ENCODE data around the gene COX6B2. TPM values are rescaled to one million over a fixed set of nuclear protein-coding genes. Genes with fewer than 3 reads are reported as not detected.

The COX6B2 gene
- polyA plus RNA-seq, 1 of the 3 experiments (the other 2 are of a cell fraction): 0.74 TPM

- TF ChIP-seq MEF2A (IDR thresholded peaks at IDR 0.05; ENCODE audit: borderline replicate concordance, low read depth): no peak
- TF ChIP-seq RFX5 (IDR thresholded peaks at IDR 0.05; ENCODE audit: low read length): no peak
- TF ChIP-seq ZBTB33 (IDR thresholded peaks at IDR 0.05; ENCODE audit: borderline replicate concordance, low read depth): no peak
- no peak for TF ChIP-seq RCOR1 (IDR thresholded peaks at IDR 0.05; ENCODE audit: low read length)
- TF ChIP-seq FOXM1 (IDR thresholded peaks at IDR 0.05; ENCODE audit: low read depth): no peak
Observed at GRCh38 chr19:55365964-55366363, 11.4 kb upstream of the COX6B2 start (continued).

GRCh38 chr19:55365245-55365644 is 10.7 kb upstream of the COX6B2 start:
- POLR2A ChIA-PET: no interaction called here

More at GRCh38 chr19:55365245-55365644, 10.7 kb upstream of the COX6B2 start:
- DNase-seq: no peak
- no peak for TF ChIP-seq MXI1 (IDR thresholded peaks at IDR 0.05; ENCODE audit: low read depth, low read length)
- no peak for TF ChIP-seq MEF2A (IDR thresholded peaks at IDR 0.05; ENCODE audit: borderline replicate concordance, low read depth)
- TF ChIP-seq RXRA (IDR thresholded peaks at IDR 0.05; ENCODE audit: borderline replicate concordance, low read depth): no peak
- no peak for TF ChIP-seq MAX (IDR thresholded peaks at IDR 0.05; ENCODE audit: low read depth)
- TF ChIP-seq EZH2phosphoT487 (IDR thresholded peaks at IDR 0.05; ENCODE audit: borderline replicate concordance, low read depth): no peak
- TF ChIP-seq NFIC (IDR thresholded peaks at IDR 0.05; ENCODE audit: borderline replicate concordance): no peak
- TF ChIP-seq SIN3A (IDR thresholded peaks at IDR 0.05; ENCODE audit: borderline replicate concordance, low read depth, low read length): no peak
- TF ChIP-seq, protein P1, sequence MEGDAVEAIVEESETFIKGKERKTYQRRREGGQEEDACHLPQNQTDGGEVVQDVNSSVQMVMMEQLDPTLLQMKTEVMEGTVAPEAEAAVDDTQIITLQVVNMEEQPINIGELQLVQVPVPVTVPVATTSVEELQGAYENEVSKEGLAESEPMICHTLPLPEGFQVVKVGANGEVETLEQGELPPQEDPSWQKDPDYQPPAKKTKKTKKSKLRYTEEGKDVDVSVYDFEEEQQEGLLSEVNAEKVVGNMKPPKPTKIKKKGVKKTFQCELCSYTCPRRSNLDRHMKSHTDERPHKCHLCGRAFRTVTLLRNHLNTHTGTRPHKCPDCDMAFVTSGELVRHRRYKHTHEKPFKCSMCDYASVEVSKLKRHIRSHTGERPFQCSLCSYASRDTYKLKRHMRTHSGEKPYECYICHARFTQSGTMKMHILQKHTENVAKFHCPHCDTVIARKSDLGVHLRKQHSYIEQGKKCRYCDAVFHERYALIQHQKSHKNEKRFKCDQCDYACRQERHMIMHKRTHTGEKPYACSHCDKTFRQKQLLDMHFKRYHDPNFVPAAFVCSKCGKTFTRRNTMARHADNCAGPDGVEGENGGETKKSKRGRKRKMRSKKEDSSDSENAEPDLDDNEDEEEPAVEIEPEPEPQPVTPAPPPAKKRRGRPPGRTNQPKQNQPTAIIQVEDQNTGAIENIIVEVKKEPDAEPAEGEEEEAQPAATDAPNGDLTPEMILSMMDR (IDR thresholded peaks at IDR 0.05): no peak
- TF ChIP-seq FOXM1 (IDR thresholded peaks at IDR 0.05; ENCODE audit: low read depth): no peak
- TF ChIP-seq ZBTB33 (IDR thresholded peaks at IDR 0.05; ENCODE audit: borderline replicate concordance, low read depth): no peak
- TF ChIP-seq TEAD4 (IDR thresholded peaks at IDR 0.05; ENCODE audit: borderline replicate concordance, insufficient read depth): no peak
- no peak for TF ChIP-seq GABPA (IDR thresholded peaks at IDR 0.05; ENCODE audit: low read depth)
- TF ChIP-seq, protein P2, sequence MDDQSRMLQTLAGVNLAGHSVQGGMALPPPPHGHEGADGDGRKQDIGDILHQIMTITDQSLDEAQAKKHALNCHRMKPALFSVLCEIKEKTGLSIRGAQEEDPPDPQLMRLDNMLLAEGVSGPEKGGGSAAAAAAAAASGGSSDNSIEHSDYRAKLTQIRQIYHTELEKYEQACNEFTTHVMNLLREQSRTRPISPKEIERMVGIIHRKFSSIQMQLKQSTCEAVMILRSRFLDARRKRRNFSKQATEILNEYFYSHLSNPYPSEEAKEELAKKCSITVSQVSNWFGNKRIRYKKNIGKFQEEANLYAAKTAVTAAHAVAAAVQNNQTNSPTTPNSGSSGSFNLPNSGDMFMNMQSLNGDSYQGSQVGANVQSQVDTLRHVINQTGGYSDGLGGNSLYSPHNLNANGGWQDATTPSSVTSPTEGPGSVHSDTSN (IDR thresholded peaks at IDR 0.05): no peak
- no peak for TF ChIP-seq POLR2AphosphoS5 (IDR thresholded peaks at IDR 0.05; ENCODE audit: low read depth, low read length)
- CTCF ChIA-PET: no interaction called here
- WGBS (ENCODE audit: low lambda C conversion rate): 95% methylated on average over 5 of the region's 8 CpGs
- H3K4me2 ChIP-seq: no peak overlapping the region
- H3K79me2 ChIP-seq (ENCODE audit: insufficient read depth): peaks cover 14% of the 10 kb centered on the region
- no peaks in the 10 kb centered on the region for H3K27me3 ChIP-seq (ENCODE audit: insufficient read depth)
- H4K20me1 ChIP-seq (ENCODE audit: insufficient read depth): no peaks in the 10 kb centered on the region
- peaks cover 0 to 13% of the 10 kb centered on the region in 2 experiments; a peak in 1 of 4 replicates for H3K4me1 ChIP-seq (ENCODE audit: control insufficient read depth in 1 of 2, insufficient read depth in 2 of 2, low read depth in 1 of 2, low read length in 1 of 2)
- no peaks in the 10 kb centered on the region for H3K9me3 ChIP-seq
- H2AFZ ChIP-seq (ENCODE audit: low read depth): no peak overlapping the region
- H3F3A ChIP-seq (replicated peaks; ENCODE audit: insufficient read depth): peaks cover 8% of the 10 kb centered on the region
- no peaks in the 10 kb centered on the region for H3K9me2 ChIP-seq
- no peak overlapping the region for H3K9ac ChIP-seq
- peaks cover 0 to 4% of the 10 kb centered on the region in 2 experiments for H3K36me3 ChIP-seq (replicated peaks in 1 of 2; ENCODE audit: control insufficient read depth in 1 of 2, insufficient read depth in 2 of 2, low read length in 1 of 2)
- no peak overlapping the region for H3K27ac ChIP-seq (ENCODE audit: low read depth in 2 of 2, low read length in 1 of 2)
- H3K4me3 ChIP-seq (ENCODE audit: low read depth in 2 of 2, low read length in 1 of 2): no peak overlapping the region
